ENCODE measurements around the gene LCT. TPM values are rescaled to one million over a fixed set of nuclear protein-coding genes. Genes with fewer than 3 reads are reported as not detected.

The LCT gene
- polyA plus RNA-seq, 1 experiment, result not detected

DNA sequence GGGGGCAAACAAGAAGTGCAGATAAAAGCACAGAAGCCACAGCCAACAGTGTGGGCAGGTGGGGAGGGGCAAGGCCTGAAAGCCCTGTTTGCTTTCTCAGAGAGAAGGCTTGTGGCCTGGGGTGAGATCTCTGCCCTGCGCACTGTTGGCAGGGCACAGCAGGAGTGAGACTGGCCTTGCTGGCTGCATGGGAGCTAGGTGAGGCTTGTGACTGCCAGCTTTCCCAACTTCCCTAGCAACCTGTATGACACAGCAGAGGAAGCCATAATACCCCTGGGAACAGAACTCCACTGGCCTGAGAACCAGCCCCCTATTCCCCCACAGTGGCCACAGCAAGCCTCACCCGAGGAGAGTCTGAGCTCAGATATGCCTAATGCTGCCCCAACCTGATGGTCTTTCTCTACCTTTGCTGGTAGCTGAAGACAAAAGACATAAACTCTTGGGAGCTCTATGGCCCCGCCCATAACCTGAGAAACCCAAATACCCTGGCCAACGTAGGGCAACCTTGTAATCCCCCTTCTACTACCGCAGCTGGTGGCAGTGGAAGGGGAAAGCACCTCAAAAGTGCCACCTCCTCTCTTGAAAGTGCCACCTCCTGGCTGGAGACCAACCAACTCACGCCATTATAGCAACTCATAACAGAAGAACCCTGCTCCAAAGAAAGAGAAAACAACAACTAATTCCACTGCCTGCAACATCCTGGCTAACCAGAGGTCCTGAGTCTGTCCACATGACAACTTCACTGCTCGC, 44.4 kb downstream of the LCT start:
- ChIA-PET POLR2A (no interaction called here), CTCF (no interaction called here)
- H3K9me3 ChIP-seq (ENCODE audit: control insufficient read depth, insufficient read depth, low read length), result peaks cover 9% of the 10 kb centered on the region
- no peak for DNase-seq (ENCODE audit: low read depth, low spot score)
- no peak overlapping the region for H3K4me3 ChIP-seq (ENCODE audit: low read depth, low read length)
- TF ChIP-seq, protein P1, sequence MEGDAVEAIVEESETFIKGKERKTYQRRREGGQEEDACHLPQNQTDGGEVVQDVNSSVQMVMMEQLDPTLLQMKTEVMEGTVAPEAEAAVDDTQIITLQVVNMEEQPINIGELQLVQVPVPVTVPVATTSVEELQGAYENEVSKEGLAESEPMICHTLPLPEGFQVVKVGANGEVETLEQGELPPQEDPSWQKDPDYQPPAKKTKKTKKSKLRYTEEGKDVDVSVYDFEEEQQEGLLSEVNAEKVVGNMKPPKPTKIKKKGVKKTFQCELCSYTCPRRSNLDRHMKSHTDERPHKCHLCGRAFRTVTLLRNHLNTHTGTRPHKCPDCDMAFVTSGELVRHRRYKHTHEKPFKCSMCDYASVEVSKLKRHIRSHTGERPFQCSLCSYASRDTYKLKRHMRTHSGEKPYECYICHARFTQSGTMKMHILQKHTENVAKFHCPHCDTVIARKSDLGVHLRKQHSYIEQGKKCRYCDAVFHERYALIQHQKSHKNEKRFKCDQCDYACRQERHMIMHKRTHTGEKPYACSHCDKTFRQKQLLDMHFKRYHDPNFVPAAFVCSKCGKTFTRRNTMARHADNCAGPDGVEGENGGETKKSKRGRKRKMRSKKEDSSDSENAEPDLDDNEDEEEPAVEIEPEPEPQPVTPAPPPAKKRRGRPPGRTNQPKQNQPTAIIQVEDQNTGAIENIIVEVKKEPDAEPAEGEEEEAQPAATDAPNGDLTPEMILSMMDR (IDR thresholded peaks at IDR 0.05; ENCODE audit: low read depth, low read length), result no peak
- no peaks in the 10 kb centered on the region for H3K27me3 ChIP-seq (ENCODE audit: control insufficient read depth, insufficient read depth, low read length)
- no peak overlapping the region for H3K27ac ChIP-seq (ENCODE audit: low read depth, low read length)

DNA sequence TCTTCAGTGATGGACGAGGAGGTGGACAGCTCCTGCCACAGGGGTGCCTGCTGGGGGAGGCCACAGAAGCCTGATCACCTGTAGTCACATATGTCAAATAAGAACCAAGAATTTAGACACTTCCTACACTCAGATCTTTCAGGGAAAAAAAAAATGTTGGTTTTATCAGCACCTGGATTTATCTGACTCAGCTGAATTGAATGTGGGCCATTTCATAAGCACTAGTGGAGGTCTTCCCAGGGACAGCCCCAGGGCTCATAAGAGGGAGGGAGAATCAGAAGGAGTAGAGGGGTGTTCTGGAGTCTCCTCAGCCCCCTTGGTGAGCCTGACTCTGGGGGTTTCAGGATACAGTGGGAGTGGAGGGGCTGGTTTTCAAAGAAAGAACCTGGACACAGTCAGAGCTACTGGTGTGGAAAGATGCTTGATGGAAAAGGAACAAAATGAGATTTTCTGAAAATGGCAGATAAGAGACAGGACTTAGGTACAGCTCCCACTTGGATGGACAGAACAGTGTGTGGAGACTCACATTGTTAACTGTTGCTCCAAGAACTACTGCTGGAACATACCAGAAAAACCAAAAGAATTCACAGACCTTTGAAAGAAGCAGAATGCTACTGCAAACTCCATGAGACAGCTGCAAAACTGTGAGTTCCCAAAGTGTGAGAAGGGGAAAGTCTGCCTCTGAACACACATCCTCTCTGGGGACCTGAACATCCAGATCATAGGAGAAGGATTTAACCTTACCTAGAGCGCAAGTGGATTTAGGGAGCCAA, 45.4 kb downstream of the LCT start:
- Histone ChIP-seq H3K4me3 (ENCODE audit: low read depth, low read length) (no peak overlapping the region), H3K27me3 (ENCODE audit: control insufficient read depth, insufficient read depth, low read length) (no peaks in the 10 kb centered on the region), H3K9me3 (ENCODE audit: control insufficient read depth, insufficient read depth, low read length) (peaks cover 9% of the 10 kb centered on the region), H3K27ac (ENCODE audit: low read depth, low read length) (peak overlapping the region; percentile 39)
- ChIA-PET POLR2A (no interaction called here), CTCF (no interaction called here)
- no peak for DNase-seq (ENCODE audit: low read depth, low spot score)
- TF ChIP-seq, protein P1 (IDR thresholded peaks at IDR 0.05; ENCODE audit: low read depth, low read length), result no peak

DNA sequence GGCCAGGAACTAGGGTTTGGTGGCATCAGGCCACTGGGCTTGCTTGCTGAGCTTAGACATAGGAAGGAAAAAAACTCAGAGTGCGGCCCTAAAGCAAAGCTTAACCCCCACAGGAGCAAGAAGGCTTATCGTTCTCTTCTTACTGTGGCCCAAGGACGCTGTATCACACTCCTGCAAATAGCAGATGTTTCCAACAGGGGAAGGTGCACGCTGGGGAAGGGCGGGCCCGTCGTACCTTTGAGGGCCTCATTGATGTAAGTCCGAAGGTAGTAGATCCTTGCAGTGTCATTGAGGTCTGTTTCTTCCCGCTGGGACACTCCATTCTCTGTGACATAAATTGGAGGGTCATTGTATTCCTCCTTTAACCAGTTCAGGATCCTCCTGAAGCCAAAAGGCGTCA, 46.6 kb downstream of the LCT start:
- Histone ChIP-seq H3K27me3 (ENCODE audit: control insufficient read depth, insufficient read depth, low read length) (no peaks in the 10 kb centered on the region), H3K4me3 (ENCODE audit: low read depth, low read length) (no peak overlapping the region), H3K27ac (ENCODE audit: low read depth, low read length) (no peak overlapping the region), H3K9me3 (ENCODE audit: control insufficient read depth, insufficient read depth, low read length) (peaks cover 15% of the 10 kb centered on the region)
- ChIA-PET POLR2A (no interaction called here), CTCF (no interaction called here)
- DNase-seq (ENCODE audit: low read depth, low spot score), result no peak
- TF ChIP-seq, protein P1 (IDR thresholded peaks at IDR 0.05; ENCODE audit: low read depth, low read length), result no peak

GRCh38 chr2:135786823-135787222, 50.2 kb downstream of the LCT start:
- H3K27ac ChIP-seq (ENCODE audit: low read depth, low read length), result peak overlapping the region; percentile 74
- POLR2A ChIA-PET, result interaction anchor here (0.6 to 1.3 kb wide), 6 partner anchors 10 to 1374 kb away, joined by 3 to 6 read pairs (median 4); no protein-coding TSS in a partner anchor
- peak; percentile 83 for DNase-seq (ENCODE audit: low read depth, low spot score)
- H3K4me3 ChIP-seq (ENCODE audit: low read depth, low read length), result no peak overlapping the region
- TF ChIP-seq, protein P1 (IDR thresholded peaks at IDR 0.05; ENCODE audit: low read depth, low read length), result no peak
- peaks cover 6% of the 10 kb centered on the region for H3K9me3 ChIP-seq (ENCODE audit: control insufficient read depth, insufficient read depth, low read length)
- no peaks in the 10 kb centered on the region for H3K27me3 ChIP-seq (ENCODE audit: control insufficient read depth, insufficient read depth, low read length)
- CTCF ChIA-PET, result interaction anchor here (0.8 to 3.8 kb wide), 3 partner anchors 9 to 783 kb away, joined by 3 to 37 read pairs (median 7); no protein-coding TSS in a partner anchor

DNA sequence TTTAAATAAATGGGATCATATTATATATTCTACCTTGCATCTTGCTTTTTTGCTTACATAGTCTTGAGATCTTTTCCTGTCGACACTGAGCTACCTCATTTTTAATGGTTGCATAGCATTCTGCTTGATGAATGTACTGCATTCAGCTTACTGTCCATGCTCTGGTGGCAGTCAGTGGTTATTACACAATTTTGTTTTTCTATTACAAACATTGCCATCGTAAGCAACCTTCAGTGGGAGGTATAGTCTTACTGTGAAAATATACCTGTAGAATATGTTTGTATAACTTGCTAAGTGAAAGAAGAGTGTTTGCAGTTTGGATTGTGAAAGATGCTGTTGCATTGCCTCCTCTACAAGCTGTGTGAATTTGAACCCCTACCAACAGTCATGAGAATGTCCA, 52.0 kb downstream of the LCT start:
- ChIA-PET POLR2A (interaction anchor here (0.7 kb wide), 1 partner anchor 42 kb away, joined by 8 read pairs; no protein-coding TSS in a partner anchor), CTCF (interaction anchor here (0.9 to 6.9 kb wide), 2 partner anchors 10 to 13 kb away, joined by 3 to 72 read pairs; no protein-coding TSS in a partner anchor)
- H3K9me3 ChIP-seq (ENCODE audit: control insufficient read depth, insufficient read depth, low read length), result peaks cover 6% of the 10 kb centered on the region
- H3K27ac ChIP-seq (ENCODE audit: low read depth, low read length), result no peak overlapping the region
- TF ChIP-seq, protein P1 (IDR thresholded peaks at IDR 0.05; ENCODE audit: low read depth, low read length), result peak; percentile 27; the same call in 1 of the 2 replicates
- no peak for DNase-seq (ENCODE audit: low read depth, low spot score)
- no peaks in the 10 kb centered on the region for H3K27me3 ChIP-seq (ENCODE audit: control insufficient read depth, insufficient read depth, low read length)
- no peak overlapping the region for H3K4me3 ChIP-seq (ENCODE audit: low read depth, low read length)

Measured in AG04450 (cell line).